ENCODE results near the gene VSIR. TPM values are rescaled to one million over a fixed set of nuclear protein-coding genes. Genes with fewer than 3 reads are reported as not detected.

VSIR gene
- total RNA-seq, 1 experiment from 2014 or later = 57.7 TPM

GRCh38 chr10:71701496-71702132 lies 71.7 kb downstream of the VSIR start:
- peaks cover 6% of the 10 kb centered on the region; the same call in 1 of the 2 replicates for H3F3A ChIP-seq (ENCODE audit: insufficient read depth, low read depth)
- H3K36me3 ChIP-seq (ENCODE audit: low read depth) = no peaks in the 10 kb centered on the region
- no peak overlapping the region for H3K27ac ChIP-seq
- no peaks in the 10 kb centered on the region for H3K9me3 ChIP-seq (ENCODE audit: insufficient read depth, low read depth)
- H3K4me2 ChIP-seq = no peak overlapping the region
- no peak overlapping the region for H3K4me3 ChIP-seq
- BruUV-seq (replicated peaks) = no TSS peak
- no peak for DNase-seq
- no peaks in the 10 kb centered on the region for H3K9me2 ChIP-seq (ENCODE audit: insufficient read depth)
- no peaks in the 10 kb centered on the region for H3K27me3 ChIP-seq (ENCODE audit: insufficient read depth, low read depth)
- H3K4me1 ChIP-seq (replicated peaks; ENCODE audit: insufficient read depth) = peaks cover 10% of the 10 kb centered on the region; the same call in 1 of the 2 replicates
- intact Hi-C loops (cut with micrococcal nuclease; ENCODE audit: unreplicated experiment) = no loop called here
- no peak for TF ChIP-seq EZH2 (IDR thresholded peaks at IDR 0.05; ENCODE audit: low read depth)
- TF ChIP-seq, protein P1, sequence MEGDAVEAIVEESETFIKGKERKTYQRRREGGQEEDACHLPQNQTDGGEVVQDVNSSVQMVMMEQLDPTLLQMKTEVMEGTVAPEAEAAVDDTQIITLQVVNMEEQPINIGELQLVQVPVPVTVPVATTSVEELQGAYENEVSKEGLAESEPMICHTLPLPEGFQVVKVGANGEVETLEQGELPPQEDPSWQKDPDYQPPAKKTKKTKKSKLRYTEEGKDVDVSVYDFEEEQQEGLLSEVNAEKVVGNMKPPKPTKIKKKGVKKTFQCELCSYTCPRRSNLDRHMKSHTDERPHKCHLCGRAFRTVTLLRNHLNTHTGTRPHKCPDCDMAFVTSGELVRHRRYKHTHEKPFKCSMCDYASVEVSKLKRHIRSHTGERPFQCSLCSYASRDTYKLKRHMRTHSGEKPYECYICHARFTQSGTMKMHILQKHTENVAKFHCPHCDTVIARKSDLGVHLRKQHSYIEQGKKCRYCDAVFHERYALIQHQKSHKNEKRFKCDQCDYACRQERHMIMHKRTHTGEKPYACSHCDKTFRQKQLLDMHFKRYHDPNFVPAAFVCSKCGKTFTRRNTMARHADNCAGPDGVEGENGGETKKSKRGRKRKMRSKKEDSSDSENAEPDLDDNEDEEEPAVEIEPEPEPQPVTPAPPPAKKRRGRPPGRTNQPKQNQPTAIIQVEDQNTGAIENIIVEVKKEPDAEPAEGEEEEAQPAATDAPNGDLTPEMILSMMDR (conservative IDR thresholded peaks at IDR 0.05) = no peak
- POLR2A ChIA-PET (ENCODE audit: unreplicated experiment) = no interaction called here
- H3K79me2 ChIP-seq (ENCODE audit: low read depth) = no peaks in the 10 kb centered on the region
- CTCF ChIA-PET = no interaction called here
- no peaks in the 10 kb centered on the region for H4K20me1 ChIP-seq (ENCODE audit: insufficient read depth)
- no peak overlapping the region for H2AFZ ChIP-seq

- no peak overlapping the region for H3K27ac ChIP-seq
- H3K4me3 ChIP-seq = no peak overlapping the region
- TF ChIP-seq, protein P1 (conservative IDR thresholded peaks at IDR 0.05) = no peak
- no peak for TF ChIP-seq EZH2 (IDR thresholded peaks at IDR 0.05; ENCODE audit: low read depth)
- H3F3A ChIP-seq (ENCODE audit: insufficient read depth, low read depth) = peaks cover 6% of the 10 kb centered on the region; the same call in 1 of the 2 replicates
- intact Hi-C loops (cut with micrococcal nuclease; ENCODE audit: unreplicated experiment) = no loop called here
- no peaks in the 10 kb centered on the region for H3K27me3 ChIP-seq (ENCODE audit: insufficient read depth, low read depth)
- H3K79me2 ChIP-seq (ENCODE audit: low read depth) = no peaks in the 10 kb centered on the region
- ChIA-PET POLR2A (ENCODE audit: unreplicated experiment) (no interaction called here), CTCF (interaction anchor here (0.7 kb wide), 1 partner anchor 59 kb away, joined by 3 read pairs; no protein-coding TSS in a partner anchor)
- H3K4me2 ChIP-seq = no peak overlapping the region
- H3K9me3 ChIP-seq (ENCODE audit: insufficient read depth, low read depth) = no peaks in the 10 kb centered on the region
- no peaks in the 10 kb centered on the region for H3K9me2 ChIP-seq (ENCODE audit: insufficient read depth)
- DNase-seq = no peak
- H3K4me1 ChIP-seq (replicated peaks; ENCODE audit: insufficient read depth) = peaks cover 10% of the 10 kb centered on the region; the same call in 1 of the 2 replicates
- H3K36me3 ChIP-seq (ENCODE audit: low read depth) = no peaks in the 10 kb centered on the region
- H2AFZ ChIP-seq = no peak overlapping the region
- BruUV-seq (replicated peaks) = no TSS peak
- no peaks in the 10 kb centered on the region for H4K20me1 ChIP-seq (ENCODE audit: insufficient read depth)
Observed at GRCh38 chr10:71700731-71701368, 72.5 kb downstream of the VSIR start.

DNA sequence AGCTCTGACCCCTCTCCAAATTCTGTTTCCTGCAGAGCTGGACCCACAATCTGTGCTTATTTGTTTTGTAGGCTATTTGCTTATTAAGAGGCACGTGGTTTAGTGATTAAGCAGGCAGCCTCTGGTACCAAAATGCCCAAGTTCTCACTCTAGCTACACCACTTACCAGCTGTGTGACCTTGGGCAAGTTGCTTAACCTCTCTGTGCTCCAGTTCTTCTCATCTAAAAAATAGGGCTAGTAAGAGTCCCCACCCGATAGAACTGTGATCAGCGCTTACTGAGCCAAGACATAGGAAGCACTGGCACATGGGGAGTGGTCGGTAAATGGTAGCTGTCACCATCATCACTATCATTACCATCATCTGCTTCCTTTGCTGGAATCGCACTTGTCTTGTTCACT lies 74.6 kb downstream of the VSIR start:
- Histone ChIP-seq H3K27ac (no peak overlapping the region), H3K36me3 (ENCODE audit: low read depth) (no peaks in the 10 kb centered on the region), H4K20me1 (ENCODE audit: insufficient read depth) (no peaks in the 10 kb centered on the region), H3K27me3 (ENCODE audit: insufficient read depth, low read depth) (no peaks in the 10 kb centered on the region), H3K4me3 (no peak overlapping the region), H3K79me2 (ENCODE audit: low read depth) (no peaks in the 10 kb centered on the region), H3K9me2 (ENCODE audit: insufficient read depth) (no peaks in the 10 kb centered on the region), H3K4me1 (replicated peaks; ENCODE audit: insufficient read depth) (peaks cover 16% of the 10 kb centered on the region), H3K9me3 (ENCODE audit: insufficient read depth, low read depth) (no peaks in the 10 kb centered on the region), H3F3A (ENCODE audit: insufficient read depth, low read depth) (peaks cover 6% of the 10 kb centered on the region; the same call in 1 of the 2 replicates), H3K4me2 (no peak overlapping the region), H2AFZ (no peak overlapping the region)
- ChIA-PET POLR2A (ENCODE audit: unreplicated experiment) (interaction anchor here (0.6 kb wide), 1 partner anchor 205 kb away, joined by 3 read pairs; no protein-coding TSS in a partner anchor), CTCF (interaction anchor here (0.6 to 1.9 kb wide), 3 partner anchors 9 to 350 kb away, joined by 3 to 8 read pairs (median 4); no protein-coding TSS in a partner anchor)
- intact Hi-C loops (cut with micrococcal nuclease; ENCODE audit: unreplicated experiment) = loop anchor here (2.0 kb wide), 1 partner anchor 74 kb away; the partner anchor contains the start of gene VSIR
- TF ChIP-seq, protein P1 (conservative IDR thresholded peaks at IDR 0.05) = no peak
- no peak for TF ChIP-seq EZH2 (IDR thresholded peaks at IDR 0.05; ENCODE audit: low read depth)
- no TSS peak for BruUV-seq (replicated peaks)
- DNase-seq = no peak

Measured in PC-9 (cell line).